GM12865 (cell line): ENCODE data around the gene GMPR2.

Experiments
- DNase-seq: peaks from one replicate; pipeline ENCODE4 v3.0.0; 2010; ENCODE audit warnings: low read depth
- H3K4me3 ChIP-seq: 2 replicates; pipeline ENCODE4 v1.5.1; 2011; ENCODE audit warnings: mild to moderate bottlenecking, low read depth, low read length, control low read depth
- TF ChIP-seq, protein P1 (sequence below): IDR thresholded peaks from 2 replicates; pipeline ENCODE4 v1.5.1; 2011; ENCODE audit warnings: low read length, control low read depth, low read depth, inconsistent platforms; ENCODE audit not compliant: insufficient read depth; ENCODE audit errors: missing control alignments

GMPR2 gene

DNA sequence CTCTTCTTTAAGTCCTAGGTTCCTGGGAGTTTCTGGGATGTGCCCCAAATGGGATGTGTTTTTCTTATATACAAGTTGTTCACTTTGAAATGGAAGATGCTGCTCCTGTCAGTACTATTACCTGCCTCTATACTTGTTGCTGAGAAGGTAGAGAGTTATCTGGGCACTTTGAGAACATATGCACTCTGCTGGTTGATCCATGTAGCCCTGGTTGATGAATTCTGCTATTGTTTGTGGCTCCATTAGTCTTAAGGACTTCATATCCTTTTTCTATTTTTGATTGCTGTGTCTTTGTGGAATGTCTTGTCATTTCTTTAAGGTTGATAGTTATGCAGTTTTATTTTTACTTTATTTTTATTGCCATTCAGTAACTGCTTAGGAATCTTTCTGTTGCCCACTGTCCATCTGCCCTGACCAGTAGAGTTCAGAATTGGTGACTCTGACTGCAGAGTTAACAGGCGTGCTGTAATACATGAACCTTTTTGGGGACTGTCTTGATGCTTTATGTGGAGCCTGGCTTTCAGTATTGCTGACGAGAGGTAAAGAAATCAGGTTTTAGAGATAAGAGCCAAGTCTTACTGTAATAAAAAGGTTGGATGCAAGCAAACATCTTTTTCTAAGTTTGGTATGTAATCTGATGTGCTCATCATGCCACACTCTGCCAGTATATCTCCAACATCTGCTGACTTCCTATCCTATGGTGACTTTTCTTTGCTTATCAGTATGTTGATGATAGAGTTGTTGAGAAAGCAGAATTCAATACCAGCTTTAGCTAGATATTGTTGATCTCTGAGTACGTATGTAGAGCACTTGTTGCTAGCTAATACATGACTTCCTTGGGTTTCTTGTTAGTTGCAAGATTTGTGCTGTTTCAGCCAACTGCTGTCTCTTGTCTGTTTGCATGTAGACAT lies 1.6 kb downstream of the GMPR2 start:
- DNase-seq, result no peak

GRCh38 chr14:24235804-24236688 lies 3.3 kb downstream of the GMPR2 start:
- H3K4me3 ChIP-seq, result no peak overlapping the region
- TF ChIP-seq, protein P1, sequence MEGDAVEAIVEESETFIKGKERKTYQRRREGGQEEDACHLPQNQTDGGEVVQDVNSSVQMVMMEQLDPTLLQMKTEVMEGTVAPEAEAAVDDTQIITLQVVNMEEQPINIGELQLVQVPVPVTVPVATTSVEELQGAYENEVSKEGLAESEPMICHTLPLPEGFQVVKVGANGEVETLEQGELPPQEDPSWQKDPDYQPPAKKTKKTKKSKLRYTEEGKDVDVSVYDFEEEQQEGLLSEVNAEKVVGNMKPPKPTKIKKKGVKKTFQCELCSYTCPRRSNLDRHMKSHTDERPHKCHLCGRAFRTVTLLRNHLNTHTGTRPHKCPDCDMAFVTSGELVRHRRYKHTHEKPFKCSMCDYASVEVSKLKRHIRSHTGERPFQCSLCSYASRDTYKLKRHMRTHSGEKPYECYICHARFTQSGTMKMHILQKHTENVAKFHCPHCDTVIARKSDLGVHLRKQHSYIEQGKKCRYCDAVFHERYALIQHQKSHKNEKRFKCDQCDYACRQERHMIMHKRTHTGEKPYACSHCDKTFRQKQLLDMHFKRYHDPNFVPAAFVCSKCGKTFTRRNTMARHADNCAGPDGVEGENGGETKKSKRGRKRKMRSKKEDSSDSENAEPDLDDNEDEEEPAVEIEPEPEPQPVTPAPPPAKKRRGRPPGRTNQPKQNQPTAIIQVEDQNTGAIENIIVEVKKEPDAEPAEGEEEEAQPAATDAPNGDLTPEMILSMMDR, result no peak
- no peak for DNase-seq

More for the DNA sequence above, 1.6 kb downstream of the GMPR2 start:
- no peak overlapping the region for H3K4me3 ChIP-seq
- TF ChIP-seq, protein P1, result no peak

GRCh38 chr14:24236689-24237462 lies 4.1 kb downstream of the GMPR2 start:
- no peak for DNase-seq

GRCh38 chr14:24237463-24237955 lies 4.8 kb downstream of the GMPR2 start:
- DNase-seq, result no peak
- H3K4me3 ChIP-seq, result no peak overlapping the region
- TF ChIP-seq, protein P1, result no peak

More at GRCh38 chr14:24236689-24237462, 4.1 kb downstream of the GMPR2 start:
- H3K4me3 ChIP-seq, result no peak overlapping the region
- TF ChIP-seq, protein P1, result no peak

GRCh38 chr14:24238123-24238522 lies 5.4 kb downstream of the GMPR2 start:
- DNase-seq, result no peak
- TF ChIP-seq, protein P1, result no peak
- no peak overlapping the region for H3K4me3 ChIP-seq

DNA sequence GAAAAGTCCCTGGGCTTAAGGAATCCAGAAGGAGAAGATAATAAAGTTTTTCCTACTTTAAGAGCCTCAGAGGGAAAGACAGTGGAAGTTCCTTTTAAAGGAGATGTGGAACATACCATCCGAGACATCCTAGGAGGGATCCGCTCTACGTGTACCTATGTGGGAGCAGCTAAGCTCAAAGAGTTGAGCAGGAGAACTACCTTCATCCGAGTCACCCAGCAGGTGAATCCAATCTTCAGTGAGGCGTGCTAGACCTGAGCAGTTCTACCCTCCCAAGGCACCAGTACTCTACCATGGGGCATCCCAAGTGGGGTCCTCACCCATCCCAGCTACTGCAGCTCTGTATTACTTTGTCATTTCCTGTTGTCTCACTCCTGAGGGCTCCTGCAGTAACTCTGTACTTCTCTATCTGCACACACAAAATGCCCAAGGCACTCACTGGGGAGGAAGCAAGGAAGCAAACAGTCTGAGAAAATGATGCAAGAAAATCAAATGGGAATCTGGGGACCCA lies 5.9 kb downstream of the GMPR2 start:
- TF ChIP-seq, protein P1, result no peak
- DNase-seq, result no peak
- no peak overlapping the region for H3K4me3 ChIP-seq
